ENCODE measurements around the gene BMAL2. TPM values are rescaled to one million over a fixed set of nuclear protein-coding genes. Genes with fewer than 3 reads are reported as not detected.

Gene BMAL2
- total RNA-seq, 4 donors from 2014 or later: 0.39 to 2.4 (median 1.4) TPM

DNA sequence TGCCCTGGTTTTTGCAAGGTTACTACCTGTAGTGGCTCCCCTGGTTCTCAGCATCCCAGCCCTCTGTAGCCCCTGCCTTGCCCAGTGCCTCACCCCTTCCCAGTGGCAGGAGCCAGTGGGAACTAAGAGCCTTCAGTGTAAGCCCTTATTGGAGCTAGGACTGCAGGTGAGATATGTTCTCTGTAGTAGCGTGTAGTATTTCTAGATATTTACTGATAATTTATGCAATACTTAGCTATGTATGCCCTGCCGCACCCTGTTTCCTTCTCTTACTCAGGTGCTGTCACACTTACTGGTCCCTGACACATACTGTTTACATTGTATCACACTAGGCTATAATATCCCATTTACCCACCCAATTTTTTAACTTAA, 3.6 kb downstream of the BMAL2 start:
- H3K9me3 ChIP-seq: no peaks in the 10 kb centered on the region
- peaks cover 0 to 23% (median 4%) of the 10 kb centered on the region in 4 donors for H3K4me1 ChIP-seq
- H3K4me3 ChIP-seq: no peak overlapping the region
- H3K27me3 ChIP-seq: peaks cover 0 to 22% of the 10 kb centered on the region in 2 donors
- TF ChIP-seq, protein P1, sequence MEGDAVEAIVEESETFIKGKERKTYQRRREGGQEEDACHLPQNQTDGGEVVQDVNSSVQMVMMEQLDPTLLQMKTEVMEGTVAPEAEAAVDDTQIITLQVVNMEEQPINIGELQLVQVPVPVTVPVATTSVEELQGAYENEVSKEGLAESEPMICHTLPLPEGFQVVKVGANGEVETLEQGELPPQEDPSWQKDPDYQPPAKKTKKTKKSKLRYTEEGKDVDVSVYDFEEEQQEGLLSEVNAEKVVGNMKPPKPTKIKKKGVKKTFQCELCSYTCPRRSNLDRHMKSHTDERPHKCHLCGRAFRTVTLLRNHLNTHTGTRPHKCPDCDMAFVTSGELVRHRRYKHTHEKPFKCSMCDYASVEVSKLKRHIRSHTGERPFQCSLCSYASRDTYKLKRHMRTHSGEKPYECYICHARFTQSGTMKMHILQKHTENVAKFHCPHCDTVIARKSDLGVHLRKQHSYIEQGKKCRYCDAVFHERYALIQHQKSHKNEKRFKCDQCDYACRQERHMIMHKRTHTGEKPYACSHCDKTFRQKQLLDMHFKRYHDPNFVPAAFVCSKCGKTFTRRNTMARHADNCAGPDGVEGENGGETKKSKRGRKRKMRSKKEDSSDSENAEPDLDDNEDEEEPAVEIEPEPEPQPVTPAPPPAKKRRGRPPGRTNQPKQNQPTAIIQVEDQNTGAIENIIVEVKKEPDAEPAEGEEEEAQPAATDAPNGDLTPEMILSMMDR (IDR thresholded peaks at IDR 0.05): no peak
- TF ChIP-seq POLR2A (IDR thresholded peaks at IDR 0.05): no peak
- no peak for TF ChIP-seq EP300 (IDR thresholded peaks at IDR 0.05)
- no peak overlapping the region for H3K27ac ChIP-seq
- DNase-seq (ENCODE audit: low spot score in 2 of 2): no peak
- no peaks in the 10 kb centered on the region for H3K36me3 ChIP-seq
- WGBS, 2 donors: 96 to 100% methylated on average over 2 of the region's 2 CpGs

DNA sequence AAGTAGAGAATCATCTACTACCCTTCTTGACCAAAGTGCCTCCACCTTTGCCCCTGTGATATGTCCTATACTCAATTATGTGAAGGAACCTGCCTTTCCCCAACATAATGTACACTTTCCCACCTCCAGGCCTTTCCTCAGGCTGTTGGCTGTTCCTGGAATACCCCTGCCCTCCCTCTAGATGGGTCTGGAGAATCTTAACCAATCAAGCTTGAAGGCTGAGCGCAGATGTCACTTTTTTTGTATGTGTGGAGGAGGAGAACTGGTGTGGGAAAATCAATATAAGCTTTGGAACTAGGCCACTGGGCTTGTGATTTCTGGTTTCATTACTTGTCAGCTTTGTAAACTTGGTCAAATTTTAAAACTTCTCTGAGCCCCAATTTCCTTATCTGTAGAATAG, 4.7 kb downstream of the BMAL2 start:
- H3K27ac ChIP-seq: no peak overlapping the region
- TF ChIP-seq, protein P1 (IDR thresholded peaks at IDR 0.05): no peak
- TF ChIP-seq EP300 (IDR thresholded peaks at IDR 0.05) (no peak), POLR2A (IDR thresholded peaks at IDR 0.05) (no peak)
- H3K4me1 ChIP-seq: peaks cover 0 to 13% (median 1%) of the 10 kb centered on the region in 4 donors
- no peak overlapping the region for H3K4me3 ChIP-seq
- 96 to 97% methylated on average over 1 of the region's 1 CpG for WGBS, 2 donors
- H3K36me3 ChIP-seq: no peaks in the 10 kb centered on the region
- H3K9me3 ChIP-seq: no peaks in the 10 kb centered on the region
- H3K27me3 ChIP-seq: peaks cover 0 to 15% of the 10 kb centered on the region in 2 donors
- DNase-seq (ENCODE audit: low spot score in 2 of 2): no peak

DNA sequence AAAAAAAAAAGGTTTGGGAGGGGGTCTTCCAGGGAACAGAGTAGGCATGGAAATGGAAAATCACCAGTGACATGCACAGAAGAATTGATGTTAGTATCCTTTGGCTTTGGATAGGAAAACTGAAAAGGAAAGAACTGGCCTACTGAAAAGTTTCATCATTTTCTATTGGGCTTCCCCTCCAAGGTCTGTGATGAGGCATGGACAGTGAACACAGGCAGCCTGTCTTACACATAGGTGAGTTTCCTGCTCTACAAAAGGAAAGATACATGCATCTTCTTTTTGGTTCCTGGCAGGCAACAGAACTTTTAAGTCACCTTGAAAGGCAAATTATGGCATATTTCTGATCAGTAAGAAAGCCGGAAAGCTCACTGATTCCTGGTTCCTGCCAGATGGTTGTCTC, 5.8 kb downstream of the BMAL2 start:
- Histone ChIP-seq H3K27me3 (peaks cover 0 to 11% of the 10 kb centered on the region in 2 donors), H3K4me1 (peaks cover 0 to 5% (median 0%) of the 10 kb centered on the region in 4 donors), H3K36me3 (no peaks in the 10 kb centered on the region), H3K4me3 (no peak overlapping the region), H3K27ac (no peak overlapping the region), H3K9me3 (no peaks in the 10 kb centered on the region)
- 90 to 95% methylated on average over 1 of the region's 1 CpG for WGBS, 2 donors
- no peak for DNase-seq (ENCODE audit: low spot score in 2 of 2)
- TF ChIP-seq EP300 (IDR thresholded peaks at IDR 0.05) (no peak), POLR2A (IDR thresholded peaks at IDR 0.05) (no peak)
- TF ChIP-seq, protein P1 (IDR thresholded peaks at IDR 0.05): no peak

DNA sequence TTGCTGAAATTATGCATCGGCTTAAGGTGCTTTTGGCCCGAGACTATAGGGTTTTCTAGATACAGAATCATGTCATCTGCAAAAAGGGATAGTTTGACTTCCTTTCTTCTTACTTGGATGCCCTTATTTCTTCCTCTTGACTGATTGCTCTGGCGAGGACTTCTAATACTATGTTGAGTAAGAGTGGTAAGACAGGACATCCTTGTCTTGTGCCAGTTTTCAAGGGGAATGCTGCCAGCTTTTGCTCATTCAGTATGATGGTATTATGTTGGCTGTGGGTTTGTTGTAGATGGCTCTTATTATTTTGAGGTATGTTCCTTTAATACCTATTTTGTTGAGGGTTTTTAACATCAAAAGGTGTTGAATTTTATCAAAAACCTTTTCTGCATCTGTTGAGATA, 8.3 kb downstream of the BMAL2 start:
- no peaks in the 10 kb centered on the region for H3K9me3 ChIP-seq
- H3K4me3 ChIP-seq: no peak overlapping the region
- H3K4me1 ChIP-seq: no peaks in the 10 kb centered on the region
- no peak overlapping the region for H3K27ac ChIP-seq
- WGBS, 2 donors: 90 to 91% methylated on average over 3 of the region's 3 CpGs
- TF ChIP-seq, protein P1 (IDR thresholded peaks at IDR 0.05): no peak
- no peak for TF ChIP-seq POLR2A (IDR thresholded peaks at IDR 0.05)
- TF ChIP-seq EP300 (IDR thresholded peaks at IDR 0.05): no peak
- no peak for DNase-seq (ENCODE audit: low spot score in 2 of 2)
- H3K27me3 ChIP-seq: no peaks in the 10 kb centered on the region
- no peaks in the 10 kb centered on the region for H3K36me3 ChIP-seq

DNA sequence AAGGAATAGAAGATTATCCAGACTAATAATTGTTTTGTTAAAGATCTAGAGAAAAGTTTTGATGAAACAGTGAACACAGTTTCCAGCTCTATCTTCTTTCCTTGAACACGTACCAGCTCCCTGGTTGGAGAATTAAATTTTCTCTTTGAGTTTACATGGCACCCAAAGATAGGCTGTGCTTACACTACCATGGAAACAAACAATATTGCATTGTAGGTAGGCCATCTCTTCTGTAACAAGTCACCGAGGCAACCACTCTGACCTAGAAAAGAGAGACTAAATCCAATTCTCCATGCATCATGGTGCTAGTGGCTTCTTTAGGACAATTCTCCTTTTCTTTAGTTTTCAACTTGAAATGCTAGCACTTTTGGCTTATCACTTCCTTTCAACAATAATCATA, 9.9 kb downstream of the BMAL2 start:
- H3K9me3 ChIP-seq: no peaks in the 10 kb centered on the region
- no peak overlapping the region for H3K4me3 ChIP-seq
- H3K27me3 ChIP-seq: no peaks in the 10 kb centered on the region
- WGBS, 2 donors: 78 to 95% methylated on average over 2 of the region's 2 CpGs
- TF ChIP-seq EP300 (IDR thresholded peaks at IDR 0.05): no peak
- TF ChIP-seq, protein P1 (IDR thresholded peaks at IDR 0.05): no peak
- no peak for TF ChIP-seq POLR2A (IDR thresholded peaks at IDR 0.05)
- no peak overlapping the region for H3K27ac ChIP-seq
- H3K4me1 ChIP-seq: no peaks in the 10 kb centered on the region
- DNase-seq (ENCODE audit: low spot score in 2 of 2): no peak
- H3K36me3 ChIP-seq: no peaks in the 10 kb centered on the region
